Measurements from ENCODE around the gene FKBP11.

The FKBP11 gene

DNA sequence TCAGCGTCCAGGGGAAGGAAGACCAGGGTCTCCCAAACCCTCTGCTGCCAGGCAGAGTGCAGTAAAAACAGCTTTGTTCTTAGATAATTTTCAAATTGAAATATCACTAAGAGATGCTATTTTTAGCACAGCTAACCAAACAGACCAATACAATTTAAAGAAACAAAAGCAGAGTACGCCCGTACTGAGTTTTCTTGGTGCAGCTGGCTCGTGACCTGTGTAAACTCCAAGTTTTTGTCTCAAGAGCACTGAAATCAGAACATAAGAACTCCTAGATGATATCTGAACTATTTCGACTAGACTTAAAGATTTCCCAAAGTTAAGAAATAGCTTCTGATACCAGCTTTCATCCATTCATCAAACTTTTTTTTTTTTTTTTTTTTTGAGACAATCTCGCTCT, 21.7 kb upstream of the FKBP11 start:
- Histone ChIP-seq H4K8ac (ENCODE audit: low read depth, low read length) (no peak overlapping the region), H2AK5ac (ENCODE audit: low read depth, low read length) (no peak overlapping the region), H3K27ac (replicated peaks; ENCODE audit: low read length) (no peak overlapping the region), H3K79me1 (ENCODE audit: low read depth, low read length) (peaks cover 6% of the 10 kb centered on the region), H3K9me3 (replicated peaks in 1 of 2; ENCODE audit: control insufficient read depth in 2 of 2, insufficient read depth in 1 of 2, low read depth in 1 of 2, low read length in 2 of 2) (no peaks in the 10 kb centered on the region), H3K36me3 (replicated peaks in 1 of 2; ENCODE audit: control insufficient read depth in 2 of 2, insufficient read depth in 2 of 2, low read length in 2 of 2) (peaks cover 9 to 62% of the 10 kb centered on the region in 2 donors), H3K4ac (ENCODE audit: low read length) (no peak overlapping the region), H3K27me3 (ENCODE audit: control insufficient read depth in 3 of 3, insufficient read depth in 3 of 3, low read depth in 1 of 3, low read length in 3 of 3) (no peaks in the 10 kb centered on the region), H3K4me1 (ENCODE audit: control insufficient read depth in 2 of 2, insufficient read depth in 1 of 2, low read depth in 1 of 2, low read length in 2 of 2) (no peaks in the 10 kb centered on the region), H2BK5ac (ENCODE audit: low read length) (no peak overlapping the region), H3K9ac (ENCODE audit: low read depth, low read length, poor library complexity) (no peak overlapping the region), H2BK12ac (ENCODE audit: low read length) (no peak overlapping the region), H2BK15ac (ENCODE audit: low read length) (no peak overlapping the region), H3K4me3 (ENCODE audit: low read length in 2 of 2) (no peak overlapping the region), H2AFZ (ENCODE audit: low read length) (no peak overlapping the region), H3K14ac (ENCODE audit: low read length) (no peak overlapping the region), H3K23ac (ENCODE audit: low read depth, low read length, poor library complexity) (no peak overlapping the region), H3K4me2 (ENCODE audit: insufficient read depth, low read length, poor library complexity, severe bottlenecking) (no peak overlapping the region), H3K18ac (ENCODE audit: low read length) (no peak overlapping the region), H4K91ac (ENCODE audit: low read depth, low read length, poor library complexity) (no peak overlapping the region), H2BK120ac (ENCODE audit: low read depth, low read length) (no peak overlapping the region)
- no CpG with 5 or more reads among the region's 6 CpGs for WGBS, 2 donors (ENCODE audit: extremely low coverage in 2 of 2, insufficient read length in 2 of 2, insufficient replicate concordance in 1 of 2)
- no peak for DNase-seq (ENCODE audit: low spot score)

- no peak overlapping the region for H3K9ac ChIP-seq (ENCODE audit: low read depth, low read length, poor library complexity)
- H3K9me3 ChIP-seq (replicated peaks in 1 of 2; ENCODE audit: control insufficient read depth in 2 of 2, insufficient read depth in 1 of 2, low read depth in 1 of 2, low read length in 2 of 2), result no peaks in the 10 kb centered on the region
- no peak overlapping the region for H4K91ac ChIP-seq (ENCODE audit: low read depth, low read length, poor library complexity)
- no peak overlapping the region for H2AFZ ChIP-seq (ENCODE audit: low read length)
- no peak overlapping the region for H2BK5ac ChIP-seq (ENCODE audit: low read length)
- H3K36me3 ChIP-seq (replicated peaks in 1 of 2; ENCODE audit: control insufficient read depth in 2 of 2, insufficient read depth in 2 of 2, low read length in 2 of 2), result peaks cover 14 to 64% of the 10 kb centered on the region in 2 donors
- no peak overlapping the region for H2BK120ac ChIP-seq (ENCODE audit: low read depth, low read length)
- H3K23ac ChIP-seq (ENCODE audit: low read depth, low read length, poor library complexity), result no peak overlapping the region
- no peak overlapping the region for H2BK15ac ChIP-seq (ENCODE audit: low read length)
- H4K8ac ChIP-seq (ENCODE audit: low read depth, low read length), result no peak overlapping the region
- H3K4me1 ChIP-seq (ENCODE audit: control insufficient read depth in 2 of 2, insufficient read depth in 1 of 2, low read depth in 1 of 2, low read length in 2 of 2), result no peaks in the 10 kb centered on the region
- no peak for DNase-seq (ENCODE audit: low spot score)
- H3K18ac ChIP-seq (ENCODE audit: low read length), result no peak overlapping the region
- no peak overlapping the region for H3K27ac ChIP-seq (replicated peaks; ENCODE audit: low read length)
- H3K4me2 ChIP-seq (ENCODE audit: insufficient read depth, low read length, poor library complexity, severe bottlenecking), result no peak overlapping the region
- no peak overlapping the region for H3K4ac ChIP-seq (ENCODE audit: low read length)
- no peaks in the 10 kb centered on the region for H3K27me3 ChIP-seq (ENCODE audit: control insufficient read depth in 3 of 3, insufficient read depth in 3 of 3, low read depth in 1 of 3, low read length in 3 of 3)
- H2AK5ac ChIP-seq (ENCODE audit: low read depth, low read length), result no peak overlapping the region
- no peak overlapping the region for H3K14ac ChIP-seq (ENCODE audit: low read length)
- H2BK12ac ChIP-seq (ENCODE audit: low read length), result no peak overlapping the region
- peaks cover 8% of the 10 kb centered on the region for H3K79me1 ChIP-seq (ENCODE audit: low read depth, low read length)
- no peak overlapping the region for H3K4me3 ChIP-seq (ENCODE audit: low read length in 2 of 2)
Observed at GRCh38 chr12:48946205-48946604, 20.9 kb upstream of the FKBP11 start.

- Histone ChIP-seq H2BK12ac (ENCODE audit: low read length) (no peak overlapping the region), H3K9ac (ENCODE audit: low read depth, low read length, poor library complexity) (no peak overlapping the region), H3K23ac (ENCODE audit: low read depth, low read length, poor library complexity) (no peak overlapping the region), H4K8ac (ENCODE audit: low read depth, low read length) (no peak overlapping the region), H3K4me2 (ENCODE audit: insufficient read depth, low read length, poor library complexity, severe bottlenecking) (no peak overlapping the region), H3K14ac (ENCODE audit: low read length) (no peak overlapping the region), H3K4me1 (ENCODE audit: control insufficient read depth in 2 of 2, insufficient read depth in 1 of 2, low read depth in 1 of 2, low read length in 2 of 2) (no peaks in the 10 kb centered on the region), H2AFZ (ENCODE audit: low read length) (no peak overlapping the region), H2BK15ac (ENCODE audit: low read length) (no peak overlapping the region), H3K27ac (replicated peaks; ENCODE audit: low read length) (no peak overlapping the region), H2BK120ac (ENCODE audit: low read depth, low read length) (no peak overlapping the region), H3K79me1 (ENCODE audit: low read depth, low read length) (peaks cover 7% of the 10 kb centered on the region), H3K27me3 (ENCODE audit: control insufficient read depth in 3 of 3, insufficient read depth in 3 of 3, low read depth in 1 of 3, low read length in 3 of 3) (no peaks in the 10 kb centered on the region), H3K4ac (ENCODE audit: low read length) (no peak overlapping the region), H3K4me3 (ENCODE audit: low read length in 2 of 2) (no peak overlapping the region), H4K91ac (ENCODE audit: low read depth, low read length, poor library complexity) (no peak overlapping the region), H2BK5ac (ENCODE audit: low read length) (no peak overlapping the region), H2AK5ac (ENCODE audit: low read depth, low read length) (no peak overlapping the region), H3K36me3 (replicated peaks in 1 of 2; ENCODE audit: control insufficient read depth in 2 of 2, insufficient read depth in 2 of 2, low read length in 2 of 2) (peaks cover 40 to 80% of the 10 kb centered on the region in 2 donors), H3K18ac (ENCODE audit: low read length) (no peak overlapping the region), H3K9me3 (replicated peaks in 1 of 2; ENCODE audit: control insufficient read depth in 2 of 2, insufficient read depth in 1 of 2, low read depth in 1 of 2, low read length in 2 of 2) (no peaks in the 10 kb centered on the region)
- DNase-seq (ENCODE audit: low spot score), result no peak
- WGBS, 2 donors (ENCODE audit: extremely low coverage in 2 of 2, insufficient read length in 2 of 2, insufficient replicate concordance in 1 of 2), result no CpG with 5 or more reads among the region's 4 CpGs
Observed at GRCh38 chr12:48943221-48943620, 17.9 kb upstream of the FKBP11 start.

GRCh38 chr12:48940181-48940580, 14.9 kb upstream of the FKBP11 start:
- H3K23ac ChIP-seq (ENCODE audit: low read depth, low read length, poor library complexity), result no peak overlapping the region
- H3K4me1 ChIP-seq (ENCODE audit: control insufficient read depth in 2 of 2, insufficient read depth in 1 of 2, low read depth in 1 of 2, low read length in 2 of 2), result no peaks in the 10 kb centered on the region
- no CpG with 5 or more reads among the region's 3 CpGs for WGBS, 2 donors (ENCODE audit: extremely low coverage in 2 of 2, insufficient read length in 2 of 2, insufficient replicate concordance in 1 of 2)
- H3K9ac ChIP-seq (ENCODE audit: low read depth, low read length, poor library complexity), result no peak overlapping the region
- no peak overlapping the region for H2AK5ac ChIP-seq (ENCODE audit: low read depth, low read length)
- H4K8ac ChIP-seq (ENCODE audit: low read depth, low read length), result no peak overlapping the region
- H3K4me3 ChIP-seq (ENCODE audit: low read length in 2 of 2), result no peak overlapping the region
- H2BK15ac ChIP-seq (ENCODE audit: low read length), result no peak overlapping the region
- H3K9me3 ChIP-seq (replicated peaks in 1 of 2; ENCODE audit: control insufficient read depth in 2 of 2, insufficient read depth in 1 of 2, low read depth in 1 of 2, low read length in 2 of 2), result no peaks in the 10 kb centered on the region
- H3K4me2 ChIP-seq (ENCODE audit: insufficient read depth, low read length, poor library complexity, severe bottlenecking), result no peak overlapping the region
- H2BK5ac ChIP-seq (ENCODE audit: low read length), result no peak overlapping the region
- no peak for DNase-seq (ENCODE audit: low spot score)
- H3K4ac ChIP-seq (ENCODE audit: low read length), result no peak overlapping the region
- peaks cover 53 to 92% of the 10 kb centered on the region in 2 donors for H3K36me3 ChIP-seq (replicated peaks in 1 of 2; ENCODE audit: control insufficient read depth in 2 of 2, insufficient read depth in 2 of 2, low read length in 2 of 2)
- no peak overlapping the region for H3K14ac ChIP-seq (ENCODE audit: low read length)
- no peak overlapping the region for H2BK120ac ChIP-seq (ENCODE audit: low read depth, low read length)
- H2BK12ac ChIP-seq (ENCODE audit: low read length), result no peak overlapping the region
- H3K18ac ChIP-seq (ENCODE audit: low read length), result no peak overlapping the region
- H4K91ac ChIP-seq (ENCODE audit: low read depth, low read length, poor library complexity), result no peak overlapping the region
- peaks cover 4% of the 10 kb centered on the region for H3K79me1 ChIP-seq (ENCODE audit: low read depth, low read length)
- H3K27me3 ChIP-seq (ENCODE audit: control insufficient read depth in 3 of 3, insufficient read depth in 3 of 3, low read depth in 1 of 3, low read length in 3 of 3), result no peaks in the 10 kb centered on the region
- H3K27ac ChIP-seq (replicated peaks; ENCODE audit: low read length), result no peak overlapping the region
- no peak overlapping the region for H2AFZ ChIP-seq (ENCODE audit: low read length)

Measured in neuronal stem cell (in vitro differentiated cells).